Urinary bladder (tissue), 4 donors: ENCODE data around the gene LSM10. TPM values are rescaled to one million over a fixed set of nuclear protein-coding genes. Genes with fewer than 3 reads are reported as not detected.

Experiments
- DNase-seq: peaks from one replicate; pipeline ENCODE4 v3.0.0-alpha.2; 2015; ENCODE audit errors: extremely low spot score
- H3K27ac ChIP-seq: one replicate; pipeline ENCODE4 v1.5.1; 2013; ENCODE audit warnings: low read depth, mild to moderate bottlenecking, moderate library complexity
- H3K36me3 ChIP-seq: one replicate; pipeline ENCODE4 v1.6.1; 2013; ENCODE audit warnings: mild to moderate bottlenecking, moderate library complexity; ENCODE audit not compliant: insufficient read depth
- H3K4me1 ChIP-seq: one replicate; pipeline ENCODE4 v1.6.1; 2013; ENCODE audit warnings: mild to moderate bottlenecking, moderate library complexity; ENCODE audit not compliant: insufficient read depth
- H3K4me3 ChIP-seq: one replicate; pipeline ENCODE4 v1.5.1; 2013; ENCODE audit warnings: low read depth, low read length
- WGBS: extraction: QIAGEN DNeasy Blood & Tissue Kit; methylation state at CpG from one replicate; pipeline ENCODE4 v1.1.7; 2013; 5-methylcytosine and 5-hydroxymethylcytosine counted together
- polyA plus RNA-seq: library from polyadenylated mRNA; stranded (reverse); fragments of 200-250 nt; gene quantifications from one replicate; pipeline ENCODE4 v1.2.3, GENCODE V29; 2013
- total RNA-seq: library from RNA; depleted of rRNA; stranded (reverse); fragments of >200 nt; gene quantifications from one replicate; pipeline ENCODE4 v1.2.3, GENCODE V29; 2014
- donor health status: healthy with polysubstance abuse.
- donor health status: healthy.

Gene LSM10
- total RNA-seq (4.1 TPM), polyA plus RNA-seq (78.9 TPM)

DNA sequence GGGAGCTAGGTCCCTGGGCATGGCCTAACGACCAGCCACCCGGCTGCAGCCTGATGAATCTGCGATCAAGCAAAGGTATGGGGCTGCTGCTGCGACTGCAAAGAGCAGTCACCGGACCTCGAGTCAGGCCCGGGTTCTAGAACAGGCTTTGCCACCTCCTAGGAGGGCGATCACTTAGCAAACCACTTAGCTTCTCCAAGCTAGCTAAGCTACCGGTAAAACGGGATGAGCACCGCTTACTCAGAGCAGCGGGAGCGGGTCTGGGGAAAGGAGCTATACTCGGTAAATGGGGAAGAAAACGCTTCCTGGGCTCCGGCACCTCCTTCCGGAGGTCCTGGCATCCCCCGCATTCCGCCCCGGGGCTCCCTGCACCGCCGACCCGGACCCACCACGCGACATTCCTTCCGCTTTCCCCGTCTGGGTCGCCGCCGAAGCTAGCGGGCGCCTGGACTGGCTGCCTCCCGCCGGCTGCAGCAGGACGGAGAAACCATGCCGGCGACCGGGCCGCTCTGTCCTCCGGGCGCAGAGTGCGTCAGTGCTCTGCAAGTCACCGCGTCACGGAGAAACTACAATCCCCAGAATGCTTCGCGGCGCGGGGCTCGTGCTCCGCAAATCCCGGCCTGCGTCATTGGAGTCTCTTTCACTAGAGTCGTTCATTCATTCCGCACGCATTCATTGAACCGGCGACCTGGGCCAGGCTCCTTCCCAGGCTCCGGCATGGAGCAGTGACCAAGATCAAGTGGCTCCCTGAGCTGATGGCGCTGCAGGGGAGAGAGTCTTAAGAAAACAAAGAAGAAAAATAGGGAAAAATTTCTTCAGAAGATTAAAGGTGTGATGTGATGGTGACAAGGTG is at the start of gene LSM10:
Gene LSM10 (minus strand): TSS at position 531 of the 853 bp plus-strand sequence. CDS start 3,779 bp downstream, outside the sequence.
- Histone ChIP-seq H3K4me3 (peak within 1 kb of the TSS; percentile 84), H3K36me3 (no peaks in the 10 kb centered on the region)
- under 1% methylated on average over 60 of the region's 60 CpGs for WGBS

DNA sequence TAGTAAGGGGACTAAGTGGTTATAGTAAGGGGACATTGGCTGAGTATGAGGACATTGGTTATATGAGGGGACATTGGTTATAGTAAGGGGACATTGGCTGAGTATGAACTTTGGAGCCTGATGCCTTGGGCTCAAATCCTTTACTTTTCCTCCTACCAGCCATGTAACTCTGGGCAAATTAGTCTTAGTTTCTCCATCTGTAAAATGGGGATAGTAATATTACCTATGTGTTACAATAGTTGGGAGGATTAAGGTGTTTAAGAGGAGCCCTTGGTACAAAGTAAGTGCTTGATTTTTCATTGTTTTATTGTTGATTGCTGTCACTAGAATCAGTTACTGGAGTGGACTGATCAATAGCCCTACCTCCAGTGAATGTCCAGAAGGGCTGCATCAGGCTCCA is 49.7 kb upstream of the LSM10 start:
- Histone ChIP-seq H3K4me3 (no peak overlapping the region), H3K36me3 (no peaks in the 10 kb centered on the region), H3K4me1 (no peaks in the 10 kb centered on the region), H3K27ac (no peak overlapping the region)
- no peak for DNase-seq

More for the DNA sequence above, at the start of gene LSM10:
- H3K27ac ChIP-seq, result peak within 1 kb of the TSS; percentile 90
- no peaks in the 10 kb centered on the region for H3K4me1 ChIP-seq
- peak; percentile 91 for DNase-seq

DNA sequence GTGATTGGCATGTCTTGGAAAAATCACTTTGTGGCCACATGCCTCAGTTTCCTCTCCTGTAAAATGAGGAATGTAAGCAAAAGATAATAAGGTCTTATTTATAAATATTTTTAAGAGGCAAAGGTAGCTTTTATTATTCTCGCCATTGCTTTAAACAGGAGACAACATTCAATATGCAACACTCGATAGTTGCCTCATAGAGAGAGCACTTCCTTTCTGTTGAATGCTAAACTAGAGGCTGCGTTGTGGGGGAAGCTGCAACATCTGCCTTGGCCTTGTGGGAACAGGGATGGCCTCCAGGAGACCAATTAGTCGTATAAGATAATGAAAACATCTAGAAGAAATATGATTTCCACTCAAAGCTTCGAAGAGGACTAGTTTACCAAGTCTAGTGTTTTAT is 49.0 kb upstream of the LSM10 start:
- DNase-seq, result no peak
- 67% methylated on average over 5 of the region's 5 CpGs for WGBS
- Histone ChIP-seq H3K27ac (no peak overlapping the region), H3K4me3 (no peak overlapping the region), H3K4me1 (no peaks in the 10 kb centered on the region), H3K36me3 (no peaks in the 10 kb centered on the region)

DNA sequence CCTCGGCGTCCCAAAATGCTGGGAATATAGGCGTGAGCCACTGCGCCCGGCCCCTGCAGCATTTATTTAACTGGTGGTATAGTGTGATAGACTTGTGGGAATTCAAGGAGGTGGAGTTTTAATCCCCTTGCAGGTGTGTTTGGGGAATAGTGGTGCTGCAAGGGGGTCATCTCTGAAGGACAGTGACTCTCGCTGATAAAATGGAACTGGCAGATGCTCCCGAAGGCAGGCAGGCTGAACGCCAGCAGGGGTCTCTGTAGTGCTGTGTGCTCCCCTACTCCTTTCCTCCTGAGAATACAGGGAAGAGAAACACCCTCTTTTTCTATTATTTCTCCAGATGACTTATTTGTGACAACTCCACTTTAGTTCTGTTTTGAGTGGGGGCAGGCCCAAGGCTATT is 48.6 kb upstream of the LSM10 start:
- Histone ChIP-seq H3K36me3 (no peaks in the 10 kb centered on the region), H3K27ac (no peak overlapping the region), H3K4me1 (no peaks in the 10 kb centered on the region), H3K4me3 (no peak overlapping the region)
- no peak for DNase-seq
- WGBS, result 60% methylated on average over 8 of the region's 8 CpGs

DNA sequence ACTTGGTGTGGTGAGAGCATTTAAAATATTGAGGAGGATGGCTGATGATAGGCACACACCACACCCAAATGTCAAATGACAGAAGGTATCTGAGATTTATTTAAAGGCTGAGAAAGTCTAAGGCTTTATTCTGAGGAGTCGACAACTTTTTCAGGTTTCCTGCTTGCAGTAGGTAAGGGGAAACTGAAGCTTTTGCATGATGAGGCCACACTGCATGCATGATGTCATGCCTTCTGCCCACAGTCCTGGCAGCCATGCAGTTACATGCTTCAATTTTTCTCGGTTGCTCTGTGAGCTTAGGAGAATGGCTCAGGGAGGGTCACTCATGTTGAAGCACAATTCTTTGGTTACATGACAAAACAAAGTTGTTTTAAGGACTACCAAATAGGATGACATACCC is 45.6 kb upstream of the LSM10 start:
- 84% methylated on average over 2 of the region's 2 CpGs for WGBS
- Histone ChIP-seq H3K36me3 (no peaks in the 10 kb centered on the region), H3K4me1 (no peaks in the 10 kb centered on the region), H3K4me3 (no peak overlapping the region), H3K27ac (no peak overlapping the region)
- no peak for DNase-seq

DNA sequence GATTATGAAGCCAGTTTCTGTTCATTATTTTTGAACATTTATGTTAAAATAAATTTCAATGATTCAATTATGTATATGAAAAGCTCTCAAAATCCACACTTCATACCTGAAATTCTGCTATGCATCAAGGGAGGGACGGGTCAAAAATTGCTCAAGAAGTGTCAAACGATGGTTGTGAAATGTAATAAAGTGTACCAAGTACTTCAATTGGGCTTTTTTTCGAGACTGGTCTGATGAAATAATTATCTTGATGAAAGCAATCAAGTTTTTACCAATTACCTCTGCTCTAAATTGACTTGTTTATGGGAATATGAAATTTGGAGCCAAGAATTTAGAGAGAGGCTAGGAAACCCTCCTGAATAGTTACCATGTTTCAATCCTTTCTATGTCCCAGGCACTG is 44.6 kb upstream of the LSM10 start:
- no peaks in the 10 kb centered on the region for H3K4me1 ChIP-seq
- H3K4me3 ChIP-seq, result no peak overlapping the region
- no peak overlapping the region for H3K27ac ChIP-seq
- H3K36me3 ChIP-seq, result no peaks in the 10 kb centered on the region
- DNase-seq, result no peak
- 91% methylated on average over 3 of the region's 3 CpGs for WGBS

DNA sequence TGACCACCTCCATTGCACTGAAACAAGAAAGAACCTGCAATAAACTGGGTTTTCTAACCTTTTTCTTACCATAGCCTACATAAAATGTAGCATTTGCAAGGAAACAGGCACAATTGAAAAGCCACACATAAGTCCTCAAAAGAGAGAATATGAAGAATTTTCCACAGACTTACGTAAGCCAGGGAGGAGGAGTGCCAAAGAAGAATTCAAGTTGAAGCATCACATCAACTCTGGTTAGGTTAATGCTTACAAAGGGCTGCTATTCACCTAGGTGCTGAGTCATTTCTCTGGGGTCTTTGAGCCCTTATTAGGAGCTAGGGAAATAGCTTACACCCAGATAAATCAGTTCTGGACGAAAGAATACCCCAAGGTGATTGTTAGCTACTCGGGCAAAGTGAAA is 42.9 kb upstream of the LSM10 start:
- no peaks in the 10 kb centered on the region for H3K36me3 ChIP-seq
- no peak overlapping the region for H3K4me3 ChIP-seq
- WGBS, result 89% methylated on average over 3 of the region's 3 CpGs
- H3K4me1 ChIP-seq, result no peaks in the 10 kb centered on the region
- no peak for DNase-seq
- no peak overlapping the region for H3K27ac ChIP-seq

DNA sequence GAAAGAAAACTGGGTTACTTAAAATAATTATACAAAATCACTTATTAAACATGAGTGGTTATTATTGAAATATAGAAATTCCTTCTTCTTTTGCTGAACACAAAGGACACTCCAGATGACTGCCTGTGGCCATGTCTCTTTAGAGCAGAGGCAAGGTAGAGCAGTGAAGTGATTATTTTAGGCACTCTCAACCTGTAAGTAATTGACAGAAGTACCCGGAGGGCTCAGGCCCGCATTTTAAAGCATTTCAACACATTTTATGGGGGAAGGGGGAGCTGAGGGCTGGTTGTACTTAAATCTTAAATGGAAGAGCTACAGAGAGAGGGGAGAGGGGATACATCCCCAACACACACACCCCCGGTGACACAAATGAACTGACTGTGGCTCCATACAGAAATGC is 42.3 kb upstream of the LSM10 start:
- no peak overlapping the region for H3K27ac ChIP-seq
- DNase-seq, result no peak
- no peaks in the 10 kb centered on the region for H3K4me1 ChIP-seq
- no peak overlapping the region for H3K4me3 ChIP-seq
- no peaks in the 10 kb centered on the region for H3K36me3 ChIP-seq
- WGBS, result 55% methylated on average over 3 of the region's 3 CpGs

DNA sequence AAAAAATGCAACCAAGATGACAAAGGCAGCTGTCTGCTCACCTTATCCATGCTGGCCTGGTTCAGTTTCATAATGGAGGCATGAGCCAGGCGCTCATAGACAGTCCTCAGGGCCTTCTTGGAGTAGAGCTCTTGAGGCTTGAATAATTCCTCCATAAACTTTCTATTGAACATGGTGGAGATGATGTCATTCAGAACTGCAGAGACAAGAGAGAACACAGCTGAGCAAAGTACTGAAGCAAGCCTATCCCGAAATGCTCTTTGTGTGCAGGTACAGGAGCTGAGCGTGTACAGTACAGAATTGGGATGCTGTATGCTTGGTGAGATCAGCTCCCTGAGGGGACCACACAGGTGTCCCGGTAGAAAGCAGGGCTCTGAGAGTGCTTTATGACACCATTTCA is 41.0 kb upstream of the LSM10 start:
- WGBS, result 90% methylated on average over 4 of the region's 4 CpGs
- Histone ChIP-seq H3K27ac (no peak overlapping the region), H3K4me3 (no peak overlapping the region), H3K4me1 (no peaks in the 10 kb centered on the region), H3K36me3 (no peaks in the 10 kb centered on the region)
- DNase-seq, result no peak

DNA sequence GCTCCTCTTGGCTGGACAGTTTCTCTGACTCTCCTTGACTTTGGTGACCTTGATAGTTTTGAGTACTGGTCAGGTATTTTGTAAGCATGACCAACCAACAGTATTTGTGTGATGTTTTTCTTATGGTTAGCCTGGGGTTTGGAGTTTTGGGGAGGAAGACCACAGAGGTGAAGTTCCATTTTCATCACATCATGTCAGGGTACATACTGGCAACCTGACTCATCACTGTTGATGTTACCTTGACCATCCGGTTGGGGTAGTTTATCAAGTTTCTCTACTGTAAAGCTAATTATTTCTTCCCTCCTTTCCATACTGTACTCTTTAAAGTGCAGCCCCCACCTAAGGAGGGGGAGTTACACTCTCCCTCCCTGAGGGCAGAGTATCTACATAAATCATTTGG is 39.1 kb upstream of the LSM10 start:
- no peaks in the 10 kb centered on the region for H3K36me3 ChIP-seq
- no peak for DNase-seq
- WGBS, result 80% methylated on average over 1 of the region's 1 CpG
- no peak overlapping the region for H3K4me3 ChIP-seq
- H3K27ac ChIP-seq, result no peak overlapping the region
- no peaks in the 10 kb centered on the region for H3K4me1 ChIP-seq

DNA sequence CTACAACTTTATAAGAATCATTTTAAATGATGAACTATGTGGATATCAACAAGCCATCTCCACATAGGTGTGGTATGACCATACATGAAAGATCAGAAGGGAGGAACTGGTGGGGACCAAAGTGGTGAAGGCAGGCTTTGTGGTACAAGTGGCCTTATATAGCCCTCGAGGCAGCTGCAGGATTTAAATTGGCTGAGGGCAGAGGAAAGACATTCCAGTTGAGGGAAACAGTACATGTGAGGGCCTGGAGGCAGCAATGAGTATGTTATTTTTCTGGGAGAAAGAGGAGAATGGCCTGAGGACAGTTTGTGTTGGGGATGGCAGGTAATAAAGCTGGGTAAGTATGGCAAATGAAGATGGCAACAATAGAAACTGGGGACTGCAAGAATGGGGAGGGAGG is 35.4 kb upstream of the LSM10 start:
- WGBS, result 41% methylated on average over 1 of the region's 1 CpG

DNA sequence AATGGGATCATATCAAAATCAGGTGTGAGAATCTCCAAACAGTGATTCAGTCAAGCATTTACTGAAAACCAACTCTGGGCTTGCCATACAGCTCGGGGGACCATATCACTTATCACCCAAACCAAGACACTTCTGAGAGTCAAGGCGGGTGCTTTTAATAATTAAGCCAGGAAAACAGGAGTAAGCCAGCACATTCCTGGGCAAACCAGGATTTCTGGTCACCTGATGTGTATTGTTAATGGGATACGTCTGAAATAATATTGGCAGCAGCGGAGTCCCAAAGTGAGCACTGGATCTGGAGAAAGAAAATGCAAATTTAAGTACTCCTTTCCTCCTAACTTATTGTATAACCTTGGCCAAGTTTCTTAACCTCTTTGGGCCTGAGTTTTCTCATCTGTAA is 34.9 kb upstream of the LSM10 start:
- H3K4me3 ChIP-seq, result no peak overlapping the region
- no peaks in the 10 kb centered on the region for H3K4me1 ChIP-seq
- no peak overlapping the region for H3K27ac ChIP-seq
- no peak for DNase-seq
- 88% methylated on average over 4 of the region's 4 CpGs for WGBS
- H3K36me3 ChIP-seq, result no peaks in the 10 kb centered on the region

More for the DNA sequence above, 35.4 kb upstream of the LSM10 start:
- Histone ChIP-seq H3K36me3 (no peaks in the 10 kb centered on the region), H3K4me1 (no peaks in the 10 kb centered on the region), H3K27ac (no peak overlapping the region), H3K4me3 (no peak overlapping the region)
- no peak for DNase-seq

DNA sequence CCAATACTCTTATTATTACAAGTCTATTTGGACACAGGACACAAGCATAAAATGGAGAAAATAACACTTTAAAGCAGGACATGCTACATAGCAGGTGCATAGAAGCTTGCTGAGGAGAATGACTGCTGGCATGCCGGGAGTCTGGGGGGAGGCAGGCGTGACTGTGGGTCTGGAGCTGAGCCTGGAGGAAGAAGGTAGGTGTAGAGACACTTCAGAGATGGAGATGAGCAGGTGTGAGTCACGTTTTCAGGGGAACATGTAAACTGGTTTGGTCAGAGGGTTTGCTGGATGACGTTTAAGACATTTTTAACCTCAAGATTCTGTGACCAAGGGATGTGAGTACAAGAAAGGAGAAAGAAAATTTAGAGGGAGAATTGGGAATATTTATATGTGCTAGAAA is 28.1 kb upstream of the LSM10 start:
- WGBS, result 73% methylated on average over 4 of the region's 4 CpGs
- no peak overlapping the region for H3K4me3 ChIP-seq

DNA sequence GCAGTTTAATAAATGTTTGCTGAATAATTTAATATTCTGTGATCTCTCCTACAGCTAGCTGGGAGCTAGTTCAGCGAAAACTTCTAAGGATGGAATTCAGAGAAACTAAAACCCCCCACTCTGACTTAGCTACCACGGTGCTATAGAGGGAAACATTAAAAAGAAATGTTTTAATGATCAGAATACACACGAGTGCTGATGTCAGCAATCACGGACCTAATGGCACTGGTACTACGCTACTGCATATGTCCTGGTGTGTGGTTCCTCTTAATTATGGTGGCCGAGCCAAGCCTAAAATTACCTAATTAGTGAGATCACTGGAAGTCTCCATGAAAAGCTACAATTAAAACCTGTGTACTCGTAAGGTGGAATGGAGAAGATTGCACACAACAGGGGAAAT is 23.9 kb upstream of the LSM10 start:
- no peak overlapping the region for H3K4me3 ChIP-seq
- H3K27ac ChIP-seq, result no peak overlapping the region
- H3K36me3 ChIP-seq, result no peaks in the 10 kb centered on the region
- 82% methylated on average over 7 of the region's 7 CpGs for WGBS
- no peaks in the 10 kb centered on the region for H3K4me1 ChIP-seq
- DNase-seq, result no peak

More for the DNA sequence above, 28.1 kb upstream of the LSM10 start:
- H3K36me3 ChIP-seq, result no peaks in the 10 kb centered on the region
- no peaks in the 10 kb centered on the region for H3K4me1 ChIP-seq
- no peak overlapping the region for H3K27ac ChIP-seq
- DNase-seq, result no peak
